Astrocyte (in vitro differentiated cells and primary cell): ENCODE results near the gene KIF5A. TPM values are rescaled to one million over a fixed set of nuclear protein-coding genes. Genes with fewer than 3 reads are reported as not detected.

Experiments
- DNase-seq: peaks from one replicate; pipeline ENCODE4 v3.0.0-alpha.2; 2010; ENCODE audit warnings: low read depth
- FAIRE-seq: peaks from 2 replicates; lab custom pipeline; 2011; peaks lifted over from hg19 to GRCh38; lab: Jason Lieb, UNC
- H2AFZ ChIP-seq: 2 replicates; pipeline ENCODE4 v1.6.0; 2012; ENCODE audit warnings: low read depth, low read length, inconsistent platforms
- H3K27ac ChIP-seq: 2 replicates; pipeline ENCODE4 v1.5.1; 2011; ENCODE audit warnings: low read depth, low read length, inconsistent platforms
- H3K27me3 ChIP-seq: 2 replicates; pipeline ENCODE4 v1.6.0; 2011; ENCODE audit warnings: low read length, inconsistent platforms; ENCODE audit not compliant: insufficient read depth
- H3K36me3 ChIP-seq: 2 replicates; pipeline ENCODE4 v1.5.1; 2011; ENCODE audit warnings: low read length, inconsistent platforms; ENCODE audit not compliant: insufficient read depth
- H3K4me1 ChIP-seq: 2 replicates; pipeline ENCODE4 v1.5.1; 2011; ENCODE audit warnings: low read length, inconsistent platforms; ENCODE audit not compliant: insufficient read depth
- H3K4me2 ChIP-seq: 2 replicates; pipeline ENCODE4 v1.6.0; 2012; ENCODE audit warnings: low read length, inconsistent platforms
- H3K4me3 ChIP-seq: 2 replicates; pipeline ENCODE4 v1.5.1; 2011; ENCODE audit warnings: low read depth, mild to moderate bottlenecking, low read length, inconsistent platforms; ENCODE audit not compliant: insufficient read depth
- H3K79me2 ChIP-seq: 2 replicates; pipeline ENCODE4 v1.6.0; 2012; ENCODE audit warnings: mild to moderate bottlenecking, low read length, inconsistent platforms; ENCODE audit not compliant: insufficient read depth
- H3K9ac ChIP-seq: 2 replicates; pipeline ENCODE4 v1.6.0; 2012; ENCODE audit warnings: mild to moderate bottlenecking, low read length, inconsistent platforms
- H3K9me3 ChIP-seq: 2 replicates; pipeline ENCODE4 v1.5.1; 2012; ENCODE audit warnings: low read depth, mild to moderate bottlenecking, low read length, inconsistent platforms; ENCODE audit not compliant: insufficient read depth
- H4K20me1 ChIP-seq: 2 replicates; pipeline ENCODE4 v1.6.0; 2012; ENCODE audit warnings: low read length, inconsistent platforms; ENCODE audit not compliant: insufficient read depth
- H3K27ac Mint-ChIP-seq: one replicate; pipeline ENCODE4 v1.8.0; 2021; ENCODE audit warnings: mild to moderate bottlenecking, mixed read lengths; ENCODE audit not compliant: unreplicated experiment
- H3K27me3 Mint-ChIP-seq: one replicate; pipeline ENCODE4 v1.8.0; 2021; ENCODE audit warnings: low read depth, mixed read lengths; ENCODE audit not compliant: unreplicated experiment
- H3K36me3 Mint-ChIP-seq: one replicate; pipeline ENCODE4 v1.8.0; 2021; ENCODE audit warnings: low read depth, mixed read lengths; ENCODE audit not compliant: unreplicated experiment
- H3K4me1 Mint-ChIP-seq: one replicate; pipeline ENCODE4 v1.8.0; 2021; ENCODE audit warnings: low read depth, mixed read lengths; ENCODE audit not compliant: unreplicated experiment
- H3K4me3 Mint-ChIP-seq: one replicate; pipeline ENCODE4 v1.8.0; 2021; ENCODE audit warnings: mild to moderate bottlenecking, moderate library complexity, mixed read lengths; ENCODE audit not compliant: unreplicated experiment
- H3K9me3 Mint-ChIP-seq: one replicate; pipeline ENCODE4 v1.8.0; 2021; ENCODE audit warnings: mild to moderate bottlenecking, mixed read lengths; ENCODE audit not compliant: unreplicated experiment
- EZH2 ChIP-seq: IDR thresholded peaks from 2 replicates; pipeline ENCODE4 v1.6.1; 2012; ENCODE audit warnings: mild to moderate bottlenecking, low read length, inconsistent platforms; ENCODE audit not compliant: insufficient read depth
- total RNA-seq: library from RNA; stranded (reverse); gene quantifications from 2 replicates; pipeline ENCODE4 v1.2.1, GENCODE V29; 2021
- TF ChIP-seq, protein P1 (sequence below): IDR thresholded peaks from 2 replicates; pipeline ENCODE4 v1.5.1; 2011; ENCODE audit warnings: low read depth, mild to moderate bottlenecking, inconsistent platforms, low read length, moderate library complexity; ENCODE audit not compliant: insufficient read depth

Gene KIF5A
- total RNA-seq, 1 donor from 2014 or later, result 7.2 TPM

GRCh38 chr12:57592551-57593165 is 42.8 kb downstream of the KIF5A start:
- no peak overlapping the region for H3K4me3 ChIP-seq
- peaks cover 15% of the 10 kb centered on the region for H3K36me3 Mint-ChIP-seq
- FAIRE-seq (no peak), DNase-seq (peak; percentile 23)
- H3K4me3 Mint-ChIP-seq, result peak overlapping the region; percentile 96
- peak overlapping the region; percentile 96 for H3K4me2 ChIP-seq
- peaks cover 2% of the 10 kb centered on the region for H3K9me3 Mint-ChIP-seq
- H3K36me3 ChIP-seq, result peaks cover 2% of the 10 kb centered on the region
- no peaks in the 10 kb centered on the region for H3K27me3 Mint-ChIP-seq
- no peaks in the 10 kb centered on the region for H3K9me3 ChIP-seq
- H3K27ac Mint-ChIP-seq, result peak overlapping the region; percentile 83
- H2AFZ ChIP-seq, result no peak overlapping the region
- peaks cover 16% of the 10 kb centered on the region for H3K4me1 ChIP-seq
- peaks cover 16% of the 10 kb centered on the region for H4K20me1 ChIP-seq
- peaks cover 4% of the 10 kb centered on the region for H3K79me2 ChIP-seq
- peaks cover 12% of the 10 kb centered on the region for H3K4me1 Mint-ChIP-seq
- TF ChIP-seq, protein P1, sequence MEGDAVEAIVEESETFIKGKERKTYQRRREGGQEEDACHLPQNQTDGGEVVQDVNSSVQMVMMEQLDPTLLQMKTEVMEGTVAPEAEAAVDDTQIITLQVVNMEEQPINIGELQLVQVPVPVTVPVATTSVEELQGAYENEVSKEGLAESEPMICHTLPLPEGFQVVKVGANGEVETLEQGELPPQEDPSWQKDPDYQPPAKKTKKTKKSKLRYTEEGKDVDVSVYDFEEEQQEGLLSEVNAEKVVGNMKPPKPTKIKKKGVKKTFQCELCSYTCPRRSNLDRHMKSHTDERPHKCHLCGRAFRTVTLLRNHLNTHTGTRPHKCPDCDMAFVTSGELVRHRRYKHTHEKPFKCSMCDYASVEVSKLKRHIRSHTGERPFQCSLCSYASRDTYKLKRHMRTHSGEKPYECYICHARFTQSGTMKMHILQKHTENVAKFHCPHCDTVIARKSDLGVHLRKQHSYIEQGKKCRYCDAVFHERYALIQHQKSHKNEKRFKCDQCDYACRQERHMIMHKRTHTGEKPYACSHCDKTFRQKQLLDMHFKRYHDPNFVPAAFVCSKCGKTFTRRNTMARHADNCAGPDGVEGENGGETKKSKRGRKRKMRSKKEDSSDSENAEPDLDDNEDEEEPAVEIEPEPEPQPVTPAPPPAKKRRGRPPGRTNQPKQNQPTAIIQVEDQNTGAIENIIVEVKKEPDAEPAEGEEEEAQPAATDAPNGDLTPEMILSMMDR, result no peak
- TF ChIP-seq EZH2, result no peak
- H3K27ac ChIP-seq, result no peak overlapping the region
- no peaks in the 10 kb centered on the region for H3K27me3 ChIP-seq
- no peak overlapping the region for H3K9ac ChIP-seq

GRCh38 chr12:57593187-57593586 is 43.3 kb downstream of the KIF5A start:
- Mint-ChIP-seq H3K4me1 (peaks cover 12% of the 10 kb centered on the region), H3K36me3 (peaks cover 17% of the 10 kb centered on the region), H3K4me3 (peak overlapping the region; percentile 96), H3K9me3 (peaks cover 2% of the 10 kb centered on the region), H3K27ac (no peak overlapping the region), H3K27me3 (no peaks in the 10 kb centered on the region)
- no peak overlapping the region for H3K9ac ChIP-seq
- no peak overlapping the region for H3K4me3 ChIP-seq
- H3K27ac ChIP-seq, result no peak overlapping the region
- peaks cover 2% of the 10 kb centered on the region for H3K36me3 ChIP-seq
- peaks cover 4% of the 10 kb centered on the region for H3K79me2 ChIP-seq
- no peak overlapping the region for H2AFZ ChIP-seq
- H3K27me3 ChIP-seq, result no peaks in the 10 kb centered on the region
- DNase-seq (no peak), FAIRE-seq (no peak)
- peaks cover 16% of the 10 kb centered on the region for H4K20me1 ChIP-seq
- H3K4me2 ChIP-seq, result no peak overlapping the region
- TF ChIP-seq, protein P1, result no peak
- TF ChIP-seq EZH2, result no peak
- H3K9me3 ChIP-seq, result no peaks in the 10 kb centered on the region
- H3K4me1 ChIP-seq, result peaks cover 16% of the 10 kb centered on the region

DNA sequence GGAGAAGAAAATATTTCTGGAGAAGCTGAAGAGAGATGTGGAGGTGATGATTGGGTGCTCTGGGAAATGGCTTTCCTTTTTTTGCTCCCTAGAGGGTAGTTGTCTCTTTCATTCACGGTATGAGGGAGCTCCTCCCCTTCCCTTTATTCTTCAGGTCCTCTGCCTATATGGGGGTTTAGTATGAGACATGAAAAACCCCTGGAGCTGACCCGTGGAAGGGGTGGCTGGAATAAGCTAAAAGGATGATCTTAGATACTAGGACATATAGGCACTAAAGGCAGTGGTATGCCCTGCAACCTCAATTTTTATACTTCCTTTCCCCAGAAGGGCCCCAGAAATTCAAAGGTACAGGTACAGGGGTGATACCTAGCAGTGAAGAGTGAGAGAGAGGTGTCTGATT is 50.6 kb downstream of the KIF5A start:
- peaks cover 11% of the 10 kb centered on the region for H3K4me1 Mint-ChIP-seq
- Histone ChIP-seq H3K4me3 (no peak overlapping the region), H3K27me3 (no peaks in the 10 kb centered on the region), H4K20me1 (no peaks in the 10 kb centered on the region), H3K36me3 (peaks cover 4% of the 10 kb centered on the region), H2AFZ (no peak overlapping the region), H3K4me2 (no peak overlapping the region), H3K4me1 (peaks cover 10% of the 10 kb centered on the region), H3K9ac (no peak overlapping the region), H3K79me2 (no peaks in the 10 kb centered on the region), H3K27ac (no peak overlapping the region), H3K9me3 (no peaks in the 10 kb centered on the region)
- TF ChIP-seq EZH2, result no peak
- TF ChIP-seq, protein P1, result no peak
- H3K9me3 Mint-ChIP-seq, result peaks cover 3% of the 10 kb centered on the region
- H3K36me3 Mint-ChIP-seq, result peaks cover 44% of the 10 kb centered on the region
- no peak overlapping the region for H3K27ac Mint-ChIP-seq
- no peak for FAIRE-seq
- H3K27me3 Mint-ChIP-seq, result peaks cover 1% of the 10 kb centered on the region
- DNase-seq, result no peak
- H3K4me3 Mint-ChIP-seq, result no peak overlapping the region
